Measurements from ENCODE around the gene NIPBL.
"Not testable (repeated sequence)": the region's sequence is repeated elsewhere in the genome, so short reads cannot be mapped to it uniquely, and the experiment has no call there.

DNA sequence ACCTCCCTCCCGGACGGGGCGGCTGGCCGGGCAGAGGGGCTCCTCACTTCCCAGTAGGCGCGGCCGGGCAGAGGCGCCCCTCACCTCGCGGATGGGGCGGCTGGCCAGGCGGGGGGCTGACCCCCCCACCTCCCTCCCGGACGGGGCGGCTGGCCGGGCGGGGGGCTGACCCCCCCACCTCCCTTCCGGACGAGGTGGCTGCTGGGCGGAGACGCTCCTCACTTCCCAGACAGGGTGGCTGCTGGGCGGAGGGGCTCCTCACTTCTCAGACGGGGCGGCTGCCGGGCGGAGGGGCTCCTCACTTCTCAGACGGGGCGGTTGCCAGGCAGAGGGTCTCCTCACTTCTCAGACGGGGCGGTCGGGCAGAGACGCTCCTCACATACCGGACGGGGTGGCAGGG, 136.6 kb downstream of the NIPBL start:
- not testable (repeated sequence) for TF ChIP-seq POLR2AphosphoS5 (IDR thresholded peaks at IDR 0.05; ENCODE audit: low read depth, low read length); POLR2A (IDR thresholded peaks at IDR 0.05; ENCODE audit: low read depth, low read length); PAX5 (IDR thresholded peaks at IDR 0.05; ENCODE audit: insufficient read depth, low read length, severe bottlenecking)
